RWPE2 (cell line): Measurements from ENCODE around the gene ST6GAL2.
A peak's percentile ranks its signal among the peaks of the same experiment; 100 is the strongest.

ENCODE experiments used
- ATAC-seq: fragments of 200-7000 bp; cut with Tn5 transposase; 3 replicates; pipeline ENCODE4 v1.9.1; 2021; ENCODE audit warnings: low read depth
- DNase-seq: peaks from one replicate; pipeline ENCODE4 v3.0.0-alpha.2; 2020; ENCODE audit warnings: low spot score
- H3K27ac ChIP-seq: fragments of 450-650 bp; 2 replicates; pipeline ENCODE4 v1.5.1; 2017; ENCODE audit warnings: mild to moderate bottlenecking; ENCODE audit not compliant: poor library complexity, severe bottlenecking
- H3K27me3 ChIP-seq: fragments of 250-450 bp; sonication (Bioruptor Pico); 2 replicates; pipeline ENCODE4 v1.5.1; 2021; ENCODE audit warnings: mild to moderate bottlenecking, moderate library complexity; ENCODE audit not compliant: insufficient read depth, poor library complexity, severe bottlenecking
- H3K36me3 ChIP-seq: fragments of 250-450 bp; sonication (Bioruptor Pico); 2 replicates; pipeline ENCODE4 v1.5.1; 2020; ENCODE audit warnings: low read depth, mild to moderate bottlenecking, moderate library complexity
- H3K4me1 ChIP-seq: fragments of 250-450 bp; sonication (Bioruptor Pico); 2 replicates; pipeline ENCODE4 v1.5.1; 2021; ENCODE audit warnings: mild to moderate bottlenecking, moderate library complexity; ENCODE audit not compliant: insufficient read depth, poor library complexity, severe bottlenecking
- H3K4me3 ChIP-seq: fragments of 250-450 bp; sonication (Bioruptor Pico); 2 replicates; pipeline ENCODE4 v1.5.1; 2021; ENCODE audit warnings: mild to moderate bottlenecking, moderate library complexity; ENCODE audit not compliant: severe bottlenecking
- H3K9me3 ChIP-seq: fragments of 250-450 bp; sonication (Bioruptor Pico); 2 replicates; pipeline ENCODE4 v1.5.1; 2021; ENCODE audit warnings: mild to moderate bottlenecking, moderate library complexity; ENCODE audit not compliant: severe bottlenecking
- TF ChIP-seq, protein P1 (sequence below): fragments of 450-650 bp; IDR thresholded peaks from one replicate; pipeline ENCODE4 v1.5.1; 2017; ENCODE audit warnings: mild to moderate bottlenecking, moderate library complexity; ENCODE audit not compliant: poor library complexity, severe bottlenecking

The ST6GAL2 gene

DNA sequence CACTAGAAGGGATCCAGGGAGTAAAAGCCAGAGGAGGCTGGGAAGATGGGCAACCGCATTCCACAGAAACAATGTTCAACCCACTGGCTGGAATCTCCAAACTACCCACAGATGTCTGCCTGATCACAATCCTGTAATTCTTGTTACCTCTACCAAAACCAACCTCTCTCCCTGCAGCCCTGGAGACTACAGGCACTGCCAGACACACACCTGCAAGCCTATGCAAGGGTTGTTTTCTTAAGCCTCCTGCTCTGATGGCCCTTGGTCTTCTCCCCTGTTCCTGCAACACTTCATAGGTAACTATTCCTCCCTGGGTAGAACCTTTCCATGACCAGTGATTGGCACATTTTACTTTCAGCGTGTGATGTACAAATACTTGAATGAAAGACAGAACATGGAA lies 21.9 kb downstream of the ST6GAL2 start:
- TF ChIP-seq, protein P1, sequence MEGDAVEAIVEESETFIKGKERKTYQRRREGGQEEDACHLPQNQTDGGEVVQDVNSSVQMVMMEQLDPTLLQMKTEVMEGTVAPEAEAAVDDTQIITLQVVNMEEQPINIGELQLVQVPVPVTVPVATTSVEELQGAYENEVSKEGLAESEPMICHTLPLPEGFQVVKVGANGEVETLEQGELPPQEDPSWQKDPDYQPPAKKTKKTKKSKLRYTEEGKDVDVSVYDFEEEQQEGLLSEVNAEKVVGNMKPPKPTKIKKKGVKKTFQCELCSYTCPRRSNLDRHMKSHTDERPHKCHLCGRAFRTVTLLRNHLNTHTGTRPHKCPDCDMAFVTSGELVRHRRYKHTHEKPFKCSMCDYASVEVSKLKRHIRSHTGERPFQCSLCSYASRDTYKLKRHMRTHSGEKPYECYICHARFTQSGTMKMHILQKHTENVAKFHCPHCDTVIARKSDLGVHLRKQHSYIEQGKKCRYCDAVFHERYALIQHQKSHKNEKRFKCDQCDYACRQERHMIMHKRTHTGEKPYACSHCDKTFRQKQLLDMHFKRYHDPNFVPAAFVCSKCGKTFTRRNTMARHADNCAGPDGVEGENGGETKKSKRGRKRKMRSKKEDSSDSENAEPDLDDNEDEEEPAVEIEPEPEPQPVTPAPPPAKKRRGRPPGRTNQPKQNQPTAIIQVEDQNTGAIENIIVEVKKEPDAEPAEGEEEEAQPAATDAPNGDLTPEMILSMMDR, result no peak
- DNase-seq (no peak), ATAC-seq (no peak)
- Histone ChIP-seq H3K4me1 (no peaks in the 10 kb centered on the region), H3K36me3 (no peaks in the 10 kb centered on the region), H3K27ac (no peak overlapping the region), H3K27me3 (peaks cover 4% of the 10 kb centered on the region), H3K9me3 (no peaks in the 10 kb centered on the region), H3K4me3 (no peak overlapping the region)

DNA sequence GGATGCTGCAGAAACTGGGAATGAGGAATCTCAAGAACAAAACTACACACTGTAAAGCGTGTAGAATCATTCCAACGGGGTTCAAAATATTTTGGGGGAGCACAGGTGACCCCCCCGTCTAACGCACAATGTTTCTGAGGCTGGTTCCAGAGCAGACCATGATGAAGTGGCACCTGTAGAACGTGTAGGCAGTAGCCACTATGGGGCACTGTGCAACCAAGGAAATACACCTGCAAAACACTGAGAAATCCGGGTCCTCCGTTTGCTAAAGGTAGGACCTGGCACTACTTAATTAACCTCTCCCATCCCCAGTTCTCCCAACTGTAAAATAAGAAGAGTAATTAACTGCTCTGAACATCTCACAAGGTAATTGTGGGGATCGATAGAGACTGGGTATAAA lies 22.6 kb downstream of the ST6GAL2 start:
- TF ChIP-seq, protein P1, result peak; percentile 23
- ATAC-seq (no peak), DNase-seq (no peak)

DNA sequence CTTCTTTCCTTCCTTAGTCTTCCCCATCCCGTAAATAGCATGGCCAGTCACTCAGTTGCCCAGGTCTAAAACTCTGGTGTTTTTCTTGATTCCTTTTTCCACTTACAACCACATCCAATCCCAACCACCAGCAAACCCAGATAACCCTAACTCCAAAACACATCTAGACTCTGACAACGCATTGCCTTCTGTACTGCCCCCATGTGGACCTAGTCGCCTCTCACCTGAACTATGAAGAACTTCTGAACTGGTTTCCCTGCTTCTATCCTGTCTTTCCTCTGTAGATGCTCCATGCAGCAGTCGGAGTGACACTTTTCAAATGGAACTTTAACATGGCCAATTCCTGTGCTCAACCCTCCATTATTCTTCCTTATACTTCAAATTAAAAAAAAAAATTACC lies 26.5 kb downstream of the ST6GAL2 start:
- H3K27me3 ChIP-seq, result peaks cover 4% of the 10 kb centered on the region
- no peaks in the 10 kb centered on the region for H3K4me1 ChIP-seq
- TF ChIP-seq, protein P1, result no peak
- ATAC-seq (no peak), DNase-seq (no peak)
- H3K27ac ChIP-seq, result no peak overlapping the region
- no peaks in the 10 kb centered on the region for H3K36me3 ChIP-seq
- no peaks in the 10 kb centered on the region for H3K9me3 ChIP-seq
- no peak overlapping the region for H3K4me3 ChIP-seq

More for the DNA sequence above, 22.6 kb downstream of the ST6GAL2 start:
- Histone ChIP-seq H3K27ac (no peak overlapping the region), H3K27me3 (peaks cover 4% of the 10 kb centered on the region), H3K9me3 (no peaks in the 10 kb centered on the region), H3K36me3 (no peaks in the 10 kb centered on the region), H3K4me1 (no peaks in the 10 kb centered on the region), H3K4me3 (no peak overlapping the region)

DNA sequence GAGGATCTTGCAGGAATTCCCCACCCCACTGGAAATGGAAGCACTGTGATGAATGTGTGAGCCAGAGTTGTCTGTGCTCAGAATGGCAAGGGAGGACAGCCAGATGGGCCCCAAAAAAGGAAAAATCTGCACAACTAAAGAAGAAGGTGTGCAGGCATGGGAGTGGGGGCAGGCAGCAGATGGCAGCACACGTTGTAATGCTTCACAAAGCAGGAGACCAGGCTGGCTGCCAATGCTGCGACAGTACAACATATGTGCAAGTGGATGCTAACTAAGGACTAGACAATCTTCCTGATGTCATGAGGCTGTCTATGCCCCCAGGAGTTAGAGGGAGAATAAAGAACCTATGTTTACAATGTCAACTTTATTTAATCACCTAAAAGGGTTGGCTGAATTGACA lies 27.2 kb downstream of the ST6GAL2 start:
- H3K4me1 ChIP-seq, result no peaks in the 10 kb centered on the region
- DNase-seq (no peak), ATAC-seq (no peak)
- TF ChIP-seq, protein P1, result no peak
- no peak overlapping the region for H3K4me3 ChIP-seq
- no peaks in the 10 kb centered on the region for H3K9me3 ChIP-seq
- H3K27me3 ChIP-seq, result peaks cover 4% of the 10 kb centered on the region
- no peaks in the 10 kb centered on the region for H3K36me3 ChIP-seq
- H3K27ac ChIP-seq, result no peak overlapping the region

DNA sequence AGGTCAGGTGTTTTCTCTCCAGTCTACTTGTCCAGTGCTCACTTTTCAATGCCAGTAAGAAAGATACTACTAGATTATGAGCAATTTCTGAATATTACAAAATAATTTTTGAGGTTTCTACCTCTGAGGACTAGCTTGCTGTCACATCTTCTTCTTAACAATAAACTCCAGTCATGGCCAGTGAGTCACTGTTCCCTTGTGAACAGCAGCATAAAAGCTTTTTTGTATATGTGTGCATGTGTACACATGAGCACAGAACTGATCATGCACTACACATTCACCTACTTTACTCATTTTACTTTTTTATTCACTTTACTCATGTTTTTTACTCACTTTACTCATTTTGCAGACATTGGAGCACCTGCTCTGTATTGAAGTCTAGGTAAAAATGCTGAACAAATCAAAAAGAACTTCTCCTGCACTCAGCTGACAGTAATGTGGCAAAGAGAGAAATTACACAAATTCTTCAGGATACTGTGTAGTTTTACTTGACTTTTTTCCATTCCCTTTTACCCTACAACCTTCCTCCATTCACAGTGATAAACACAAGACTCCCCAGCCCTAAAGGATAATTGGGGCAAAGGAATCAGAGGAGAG lies 28.0 kb downstream of the ST6GAL2 start:
- Histone ChIP-seq H3K27ac (no peak overlapping the region), H3K4me1 (no peaks in the 10 kb centered on the region), H3K9me3 (no peaks in the 10 kb centered on the region), H3K27me3 (peaks cover 4% of the 10 kb centered on the region), H3K4me3 (no peak overlapping the region), H3K36me3 (no peaks in the 10 kb centered on the region)
- DNase-seq, result no peak
- ATAC-seq, result no peak
- TF ChIP-seq, protein P1, result no peak
